GM12874 (cell line): ENCODE measurements around the gene DAPK1.

Experiments
- TF ChIP-seq, protein P1 (sequence below): IDR thresholded peaks from 2 replicates; pipeline ENCODE4 v1.5.1; 2011; ENCODE audit warnings: low read depth, mild to moderate bottlenecking, control low read depth, low read length, moderate library complexity; ENCODE audit not compliant: insufficient read depth

Gene DAPK1

DNA sequence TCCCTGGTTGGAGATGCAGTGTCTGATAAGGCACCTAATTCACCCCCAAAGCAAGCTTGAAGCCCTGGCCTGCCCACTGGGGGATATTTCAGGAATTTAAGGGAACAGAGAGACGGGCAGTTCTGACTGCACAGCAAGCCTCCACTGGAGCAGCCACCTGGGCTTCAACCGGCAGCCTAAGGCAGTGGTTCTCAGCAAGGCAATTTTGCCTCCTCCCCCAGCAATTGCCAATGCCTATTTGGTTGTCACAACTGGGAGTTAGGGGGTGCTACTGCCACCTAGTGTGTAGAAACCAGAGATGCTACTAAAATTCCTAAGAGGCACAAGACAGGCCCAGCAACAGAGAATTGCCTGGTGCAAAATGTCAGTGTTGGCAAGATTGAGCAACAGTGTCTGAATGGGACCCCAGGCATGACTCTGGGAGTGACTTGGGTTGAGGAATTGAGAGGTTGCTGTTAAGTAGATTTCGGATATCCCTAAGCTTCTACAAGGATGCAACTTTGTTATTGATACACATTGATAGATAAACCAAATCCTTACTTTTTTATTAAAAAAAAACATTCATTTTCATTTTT lies 169.6 kb downstream of the DAPK1 start:
- TF ChIP-seq, protein P1, sequence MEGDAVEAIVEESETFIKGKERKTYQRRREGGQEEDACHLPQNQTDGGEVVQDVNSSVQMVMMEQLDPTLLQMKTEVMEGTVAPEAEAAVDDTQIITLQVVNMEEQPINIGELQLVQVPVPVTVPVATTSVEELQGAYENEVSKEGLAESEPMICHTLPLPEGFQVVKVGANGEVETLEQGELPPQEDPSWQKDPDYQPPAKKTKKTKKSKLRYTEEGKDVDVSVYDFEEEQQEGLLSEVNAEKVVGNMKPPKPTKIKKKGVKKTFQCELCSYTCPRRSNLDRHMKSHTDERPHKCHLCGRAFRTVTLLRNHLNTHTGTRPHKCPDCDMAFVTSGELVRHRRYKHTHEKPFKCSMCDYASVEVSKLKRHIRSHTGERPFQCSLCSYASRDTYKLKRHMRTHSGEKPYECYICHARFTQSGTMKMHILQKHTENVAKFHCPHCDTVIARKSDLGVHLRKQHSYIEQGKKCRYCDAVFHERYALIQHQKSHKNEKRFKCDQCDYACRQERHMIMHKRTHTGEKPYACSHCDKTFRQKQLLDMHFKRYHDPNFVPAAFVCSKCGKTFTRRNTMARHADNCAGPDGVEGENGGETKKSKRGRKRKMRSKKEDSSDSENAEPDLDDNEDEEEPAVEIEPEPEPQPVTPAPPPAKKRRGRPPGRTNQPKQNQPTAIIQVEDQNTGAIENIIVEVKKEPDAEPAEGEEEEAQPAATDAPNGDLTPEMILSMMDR, result peak; percentile 26; the same call in 1 of the 2 replicates

DNA sequence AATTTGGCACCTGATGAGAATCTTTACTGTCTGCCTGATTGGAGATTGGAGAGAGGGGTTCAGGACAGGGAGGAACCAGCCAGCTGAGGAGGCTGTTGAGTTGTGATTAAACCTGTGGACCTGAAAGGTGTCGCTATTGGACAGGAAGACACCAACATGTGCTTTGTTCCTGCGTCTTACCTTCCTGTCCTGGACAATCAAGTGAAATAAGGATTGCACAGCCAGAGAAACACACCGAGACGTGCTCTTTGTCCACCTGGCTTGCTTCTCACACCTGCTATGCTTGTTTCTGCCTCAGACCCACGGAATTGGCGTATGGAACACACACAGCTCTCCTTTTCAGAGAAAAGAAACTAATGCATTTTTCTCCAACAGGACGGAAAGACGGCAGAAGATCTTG lies 170.6 kb downstream of the DAPK1 start:
- TF ChIP-seq, protein P1, result no peak

DNA sequence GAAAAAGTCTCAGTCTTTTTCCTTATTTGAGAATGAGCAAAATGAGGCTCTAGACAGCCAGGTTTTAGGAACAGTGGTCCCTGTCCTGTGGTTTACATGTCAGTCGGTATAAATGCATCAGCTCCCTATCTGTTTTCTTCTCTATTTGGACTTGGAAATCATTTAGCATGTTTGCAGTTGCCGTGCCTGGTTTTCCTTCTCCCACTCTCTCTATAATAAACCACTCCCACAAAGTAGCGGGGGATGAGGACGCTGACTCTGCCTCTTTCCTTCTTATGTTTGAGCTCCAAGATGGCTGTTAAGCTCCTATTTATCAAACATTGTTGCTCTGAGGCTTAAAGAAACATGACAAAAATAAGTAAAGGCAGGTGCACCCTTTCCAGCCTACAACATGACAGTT lies 171.1 kb downstream of the DAPK1 start:
- TF ChIP-seq, protein P1, result no peak

DNA sequence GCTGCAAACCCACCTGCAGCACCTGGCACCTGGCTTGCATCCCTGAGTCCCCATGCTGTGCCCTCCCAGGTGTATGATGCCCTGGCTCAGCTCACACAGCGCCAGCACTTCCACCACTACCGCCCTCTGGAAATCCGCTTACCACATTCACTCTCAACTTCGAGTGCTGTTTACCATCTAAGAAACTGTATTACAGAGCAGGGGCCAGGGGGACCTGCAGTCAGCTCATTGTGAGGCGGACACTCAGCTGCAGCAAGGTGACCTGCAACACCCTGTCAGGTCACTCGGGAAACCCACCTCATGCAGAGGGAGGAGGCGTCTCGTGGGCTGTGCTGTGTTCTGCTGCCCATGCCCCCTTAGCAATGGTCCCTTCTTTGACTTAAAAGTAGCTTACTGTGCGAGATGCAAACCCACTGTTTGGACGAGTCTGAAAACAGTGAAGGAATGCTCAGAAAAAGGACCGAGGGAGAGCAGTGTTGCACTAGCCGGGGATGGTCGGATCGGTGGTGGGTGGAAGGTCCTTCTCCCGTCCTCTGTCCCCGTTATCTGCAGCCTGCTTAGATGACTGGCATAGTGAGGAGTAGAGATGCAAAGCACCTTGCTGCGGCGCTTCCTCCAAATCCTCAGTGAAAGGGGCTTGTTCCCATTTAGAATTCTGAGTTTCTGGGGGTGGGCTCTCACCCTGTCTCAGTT lies 173.1 kb downstream of the DAPK1 start:
- TF ChIP-seq, protein P1, result no peak

DNA sequence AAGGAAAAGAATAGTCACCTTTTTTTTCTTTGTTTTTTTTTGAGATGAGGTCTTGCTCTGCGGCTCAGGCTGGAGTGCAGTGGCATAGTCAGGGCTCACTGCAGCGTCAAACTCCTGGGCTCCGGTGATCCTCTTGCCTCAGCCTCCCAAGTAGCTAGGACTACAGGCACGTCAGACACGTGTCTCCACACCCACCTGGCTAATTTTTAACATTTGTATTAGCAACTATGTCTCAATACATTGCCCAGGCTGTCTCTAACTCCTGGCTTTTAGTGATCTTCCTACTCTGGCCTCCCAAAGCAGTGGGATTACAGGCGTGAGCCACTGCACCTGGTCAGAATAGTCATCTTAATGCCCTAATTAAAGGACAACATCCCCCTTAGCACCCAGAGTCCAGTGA lies 173.8 kb downstream of the DAPK1 start:
- TF ChIP-seq, protein P1, result no peak

DNA sequence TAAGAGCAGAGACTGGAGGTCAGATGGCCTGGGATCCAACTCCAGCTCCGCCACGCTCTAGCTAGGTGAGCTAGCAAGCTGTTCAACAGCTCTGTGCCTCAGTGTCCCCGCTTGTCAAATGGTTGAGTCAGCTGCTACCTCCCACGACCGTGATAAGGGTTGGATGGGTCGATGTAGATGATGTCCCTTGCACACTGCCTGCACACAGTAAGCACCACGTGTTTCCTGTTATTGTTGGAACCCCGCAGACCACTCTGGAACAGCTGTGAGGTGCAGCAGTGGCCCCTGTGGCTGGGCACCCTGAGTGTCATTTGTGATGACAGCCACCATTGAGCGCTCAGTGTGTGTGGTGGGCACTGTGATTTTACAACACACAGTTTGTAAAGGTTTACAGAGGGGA lies 174.3 kb downstream of the DAPK1 start:
- TF ChIP-seq, protein P1, result no peak

DNA sequence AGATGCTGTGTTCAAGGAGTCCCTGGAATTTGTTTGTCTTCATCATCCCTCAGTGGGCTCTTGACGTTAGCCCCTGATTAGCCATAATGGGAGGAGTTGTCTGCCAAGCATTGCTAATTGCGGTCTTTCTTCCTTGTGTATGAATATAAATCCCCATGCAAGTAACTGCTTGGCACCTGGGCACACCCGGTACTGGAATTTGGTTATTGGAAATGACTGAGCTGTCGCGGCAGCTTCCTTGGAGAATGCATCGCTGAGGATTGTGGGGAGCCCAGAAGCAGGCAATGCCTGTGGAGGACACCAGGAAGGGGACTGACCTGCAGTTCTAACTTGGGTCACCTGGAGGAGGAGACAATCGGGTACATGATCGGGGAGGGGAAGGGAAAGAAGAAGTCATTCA lies 174.9 kb downstream of the DAPK1 start:
- TF ChIP-seq, protein P1, result no peak
